Psoas muscle (tissue), 8 donors: ENCODE measurements around the gene PAX2. TPM values are rescaled to one million over a fixed set of nuclear protein-coding genes. Genes with fewer than 3 reads are reported as not detected.

ENCODE experiments used
- ATAC-seq, 4 donors: fragments of 200-7000 bp; cut with Tn5 transposase; one replicate each; pipeline ENCODE4 v1.9.1; 2020; ENCODE audit warnings: moderate library complexity in 3 of 4, mild to moderate bottlenecking in 2 of 4
- DNase-seq, 2 donors: peaks; one replicate each; pipeline ENCODE4 v3.0.0-alpha.2; 2020
- H3K27ac ChIP-seq: fragments of 200-600 bp; one replicate; pipeline ENCODE4 v1.8.0; 2022
- H3K27me3 ChIP-seq, 3 donors: fragments of 200-600 bp in 1 of 3; one replicate each; pipeline versions ENCODE4 v1.6.1 to v1.8.0; 2013 to 2022; ENCODE audit warnings: low read length in 2 of 3, mild to moderate bottlenecking in 2 of 3, moderate library complexity in 1 of 3; ENCODE audit not compliant: insufficient read depth in 3 of 3
- H3K36me3 ChIP-seq, 2 donors: fragments of 200-600 bp in 1 of 2; one replicate each; pipeline versions ENCODE4 v1.6.1 to v1.8.0; 2013 to 2022; ENCODE audit warnings: low read depth in 1 of 2, mild to moderate bottlenecking in 1 of 2, moderate library complexity in 1 of 2; ENCODE audit not compliant: insufficient read depth in 1 of 2
- H3K4me1 ChIP-seq: fragments of 200-600 bp; one replicate; pipeline ENCODE4 v1.8.0; 2022
- H3K4me3 ChIP-seq: fragments of 200-600 bp; one replicate; pipeline ENCODE4 v1.8.0; 2022; ENCODE audit warnings: mild to moderate bottlenecking
- H3K9me3 ChIP-seq: fragments of 200-600 bp; one replicate; pipeline ENCODE4 v1.8.0; 2022
- CTCF ChIP-seq: fragments of 200-600 bp; IDR thresholded peaks from one replicate; pipeline ENCODE4 v1.8.0; 2022; ENCODE audit warnings: antibody characterized with exemption
- WGBS, 3 donors: extraction: QIAGEN DNeasy Blood & Tissue Kit; methylation state at CpG; one replicate each; pipeline versions ENCODE4 v1.1.6 to v1.1.7; 2013; 5-methylcytosine and 5-hydroxymethylcytosine counted together
- intact Hi-C, 2 donors: fragments of 100-400 bp; cut with DNase I; formaldehyde crosslinking; loops; one replicate each; pipeline versions ENCODE4 v1.11.0 to v1.14.2; 2022
- polyA plus RNA-seq, 3 donors: library from polyadenylated mRNA; stranded (reverse); fragments of 200-250 nt; gene quantifications; one replicate each; pipeline ENCODE4 v1.2.3, GENCODE V29; 2013
- total RNA-seq, 4 donors: library from RNA; stranded (reverse); fragmentation: NEBNext Ultra II Directional in 2 of 4; extraction: Animal tissue kit (Norgen Biotek cat#: 25700) in 2 of 4; gene quantifications; one replicate each; pipeline versions ENCODE4 v1.2.1 to v1.2.4, GENCODE V29; 2021 to 2023
- donor health status: healthy with polysubstance abuse.
- donor health status: DM: no; HTN: no; CAD: no; lungs with moderate emphysema.
- donor health status: Bipolar disorder and iron deficiency.
- donor health status: healthy.
- donor health status: DM: yes; HTN: yes; CAD: no.
- donor health status: DM: no; HTN: no; CAD: no.
- donor health status: DM: no; HTN: no; CAD: no.
- donor health status: DM: yes; HTN: yes; CAD: no.

The PAX2 gene
- total and polyA plus RNA-seq, 7 donors, result not detected

- ATAC-seq, result no peak
- H3K9me3 ChIP-seq, result no peaks in the 10 kb centered on the region
- no peaks in the 10 kb centered on the region for H3K4me1 ChIP-seq
- no peak overlapping the region for H3K4me3 ChIP-seq
- H3K27ac ChIP-seq, result no peak overlapping the region
- no peak for DNase-seq
- intact Hi-C loops, result no loop called here
- no peak for TF ChIP-seq CTCF
- peaks cover 0 to 56% (median 14%) of the 10 kb centered on the region in 3 donors for H3K27me3 ChIP-seq
- WGBS, 3 donors, result 58 to 65% (median 63%) methylated on average over 4 of the region's 4 CpGs
- H3K36me3 ChIP-seq, result no peaks in the 10 kb centered on the region
Measured at GRCh38 chr10:100800931-100801330, 55.5 kb downstream of the PAX2 start.

GRCh38 chr10:100802196-100802595 lies 56.8 kb downstream of the PAX2 start:
- H3K9me3 ChIP-seq, result no peaks in the 10 kb centered on the region
- 34 to 49% (median 44%) methylated on average over 2 of the region's 2 CpGs for WGBS, 3 donors
- intact Hi-C loops, result no loop called here

GRCh38 chr10:100802607-100803006 lies 57.2 kb downstream of the PAX2 start:
- DNase-seq, result no peak
- Histone ChIP-seq H3K27ac (no peak overlapping the region), H3K36me3 (no peaks in the 10 kb centered on the region), H3K4me1 (no peaks in the 10 kb centered on the region), H3K9me3 (no peaks in the 10 kb centered on the region), H3K27me3 (peaks cover 0 to 69% (median 24%) of the 10 kb centered on the region in 3 donors), H3K4me3 (no peak overlapping the region)
- TF ChIP-seq CTCF, result no peak
- WGBS, 3 donors, result 34 to 46% (median 38%) methylated on average over 10 of the region's 10 CpGs
- no peak for ATAC-seq
- intact Hi-C loops, result no loop called here

More at GRCh38 chr10:100802196-100802595, 56.8 kb downstream of the PAX2 start:
- TF ChIP-seq CTCF, result no peak
- ATAC-seq (no peak), DNase-seq (no peak)
- Histone ChIP-seq H3K4me3 (no peak overlapping the region), H3K4me1 (no peaks in the 10 kb centered on the region), H3K27me3 (peaks cover 0 to 67% (median 21%) of the 10 kb centered on the region in 3 donors), H3K27ac (no peak overlapping the region), H3K36me3 (no peaks in the 10 kb centered on the region)

- Histone ChIP-seq H3K4me1 (no peaks in the 10 kb centered on the region), H3K9me3 (no peaks in the 10 kb centered on the region), H3K27me3 (peaks cover 0 to 78% (median 26%) of the 10 kb centered on the region in 3 donors), H3K27ac (no peak overlapping the region), H3K36me3 (no peaks in the 10 kb centered on the region), H3K4me3 (no peak overlapping the region)
- intact Hi-C loops, result no loop called here
- no peak for DNase-seq
- WGBS, 3 donors, result 54 to 70% (median 69%) methylated on average over 6 of the region's 6 CpGs
- no peak for TF ChIP-seq CTCF
- no peak for ATAC-seq
Measured at GRCh38 chr10:100803492-100803891, 58.1 kb downstream of the PAX2 start.

GRCh38 chr10:100803908-100804307 lies 58.5 kb downstream of the PAX2 start:
- no peaks in the 10 kb centered on the region for H3K36me3 ChIP-seq
- DNase-seq, result no peak
- H3K4me3 ChIP-seq, result no peak overlapping the region
- ATAC-seq, result no peak
- intact Hi-C loops, result no loop called here
- H3K27me3 ChIP-seq, result peaks cover 0 to 82% (median 22%) of the 10 kb centered on the region in 3 donors
- no peaks in the 10 kb centered on the region for H3K4me1 ChIP-seq
- no peaks in the 10 kb centered on the region for H3K9me3 ChIP-seq
- no peak for TF ChIP-seq CTCF
- no peak overlapping the region for H3K27ac ChIP-seq
- 38 to 60% (median 52%) methylated on average over 7 of the region's 7 CpGs for WGBS, 3 donors
